Natural killer cell (primary cell): Measurements from ENCODE around the gene SLC25A29. TPM values are rescaled to one million over a fixed set of nuclear protein-coding genes. Genes with fewer than 3 reads are reported as not detected.

Experiments used
- ATAC-seq, 3 donors: fragments of 150-1000 bp in 2 of 3; fragments of 200-7000 bp in 1 of 3; cut with Tn5 transposase; 1 replicate in 1 of 3; 2 replicates in 2 of 3; pipeline ENCODE4 v1.10.0; 2021; ENCODE audit warnings: mild to moderate bottlenecking in 2 of 3, moderate library complexity in 2 of 3
- DNase-seq, 2 donors: peaks; one replicate each; pipeline versions ENCODE4 v3.0.0 to v3.0.0-alpha.2; 2013 to 2021; ENCODE audit warnings: mixed read lengths in 1 of 2
- H3K27ac ChIP-seq: one replicate; pipeline ENCODE4 v1.5.1; 2013; ENCODE audit warnings: mild to moderate bottlenecking, low read length
- H3K27me3 ChIP-seq: one replicate; pipeline ENCODE4 v1.6.1; 2013; ENCODE audit warnings: low read length; ENCODE audit not compliant: control insufficient read depth, insufficient read depth
- H3K36me3 ChIP-seq: one replicate; pipeline ENCODE4 v1.6.1; 2013; ENCODE audit warnings: low read length; ENCODE audit not compliant: control insufficient read depth, insufficient read depth
- H3K4me1 ChIP-seq: one replicate; pipeline ENCODE4 v1.6.1; 2013; ENCODE audit warnings: low read length; ENCODE audit not compliant: control insufficient read depth, insufficient read depth
- H3K4me3 ChIP-seq: one replicate; pipeline ENCODE4 v1.5.1; 2013; ENCODE audit warnings: low read length
- H3K9me3 ChIP-seq: one replicate; pipeline ENCODE4 v1.6.1; 2013; ENCODE audit warnings: low read length; ENCODE audit not compliant: control insufficient read depth, insufficient read depth
- H3K27ac Mint-ChIP-seq, 2 donors: one replicate each; pipeline ENCODE4 v1.8.0; 2022; ENCODE audit warnings: mild to moderate bottlenecking in 2 of 2, mixed read lengths in 2 of 2, moderate library complexity in 1 of 2
- H3K27me3 Mint-ChIP-seq, 2 donors: one replicate each; pipeline ENCODE4 v1.8.0; 2022; ENCODE audit warnings: low read depth in 2 of 2, mixed read lengths in 2 of 2
- H3K36me3 Mint-ChIP-seq: one replicate; pipeline ENCODE4 v1.8.0; 2022; ENCODE audit warnings: mixed read lengths
- H3K4me1 Mint-ChIP-seq, 2 donors: one replicate each; pipeline ENCODE4 v1.8.0; 2022; ENCODE audit warnings: mixed read lengths in 2 of 2
- H3K4me3 Mint-ChIP-seq: one replicate; pipeline ENCODE4 v1.8.0; 2022; ENCODE audit warnings: mild to moderate bottlenecking, moderate library complexity, mixed read lengths
- H3K9me3 Mint-ChIP-seq, 2 donors: one replicate each; pipeline ENCODE4 v1.8.0; 2022; ENCODE audit warnings: mixed read lengths in 2 of 2
- CTCF ChIP-seq: fragments of 200-600 bp; IDR thresholded peaks from one replicate; pipeline ENCODE4 v1.8.0; 2022; ENCODE audit warnings: antibody characterized with exemption
- WGBS: methylation state at CpG from one replicate; pipeline ENCODE4 v1.1.7; 2013; ENCODE audit warnings: missing lambda C conversion rate; ENCODE audit not compliant: insufficient coverage; 5-methylcytosine and 5-hydroxymethylcytosine counted together
- intact Hi-C: fragments of 100-400 bp; cut with micrococcal nuclease; formaldehyde crosslinking; loops from one replicate; pipeline ENCODE4 v1.14.2; 2022
- total RNA-seq, 4 donors: library from RNA; stranded (reverse); fragments of 120-200 nt in 1 of 4; gene quantifications; one replicate each; pipeline versions ENCODE4 v1.2.3 to v1.2.4, GENCODE V29; 2013 to 2022

SLC25A29 gene
- total RNA-seq, 3 donors from 2014 or later (not counting 1 experiment from before 2014, with no cell fraction given) = 8.6 to 80.7 (median 69.3) TPM

DNA sequence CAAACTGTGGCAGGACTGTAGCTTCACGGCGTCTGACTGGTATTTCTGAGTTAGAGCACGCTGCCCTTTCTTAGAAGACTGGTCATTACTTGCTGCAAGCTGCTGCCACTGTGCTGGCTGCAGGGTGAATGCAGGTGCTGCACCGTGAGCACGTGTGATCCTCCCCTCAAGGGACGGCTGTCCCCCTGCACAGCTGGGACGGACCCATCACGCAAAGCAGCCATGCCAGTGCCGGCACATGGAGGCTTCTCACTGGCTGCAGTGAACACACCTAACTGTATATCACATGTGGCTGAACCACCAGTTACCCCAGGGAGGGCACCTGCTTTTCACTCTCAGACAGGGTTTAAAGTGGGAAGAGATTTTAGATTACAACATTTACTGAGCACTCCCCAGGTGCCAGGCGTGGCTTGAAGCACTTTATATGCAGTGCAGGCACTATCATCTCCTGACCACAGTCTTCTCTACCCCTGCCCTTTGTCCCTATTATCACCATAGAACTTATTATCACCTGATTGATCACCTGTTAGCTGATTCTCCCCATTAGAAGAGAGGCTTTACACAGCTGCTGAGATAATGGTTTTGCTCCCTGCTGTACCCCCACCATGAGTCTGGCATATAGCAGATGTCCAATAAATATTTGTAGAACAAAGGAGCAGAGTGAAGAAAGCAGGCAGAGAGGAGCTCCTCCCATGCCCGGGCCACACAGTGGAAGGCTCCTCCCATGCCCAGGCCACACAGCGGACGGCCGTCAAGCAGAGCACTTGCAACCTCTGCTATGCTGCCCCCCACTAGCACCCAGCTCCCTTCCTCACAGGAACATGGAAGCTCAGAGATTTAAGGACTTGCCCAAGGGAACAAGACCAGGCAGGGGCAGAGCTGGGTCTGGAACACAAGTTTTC is 42.8 kb upstream of the SLC25A29 start:
- Histone ChIP-seq H3K27me3 (no peaks in the 10 kb centered on the region), H3K36me3 (peaks cover 46% of the 10 kb centered on the region), H3K4me1 (no peaks in the 10 kb centered on the region), H3K9me3 (no peaks in the 10 kb centered on the region), H3K27ac (no peak overlapping the region), H3K4me3 (no peak overlapping the region)
- WGBS = 93% methylated on average over 14 of the region's 14 CpGs
- no peaks in the 10 kb centered on the region for H3K27me3 Mint-ChIP-seq
- DNase-seq = no peak
- intact Hi-C loops = no loop called here
- TF ChIP-seq CTCF = no peak
- H3K4me3 Mint-ChIP-seq = no peak overlapping the region
- H3K27ac Mint-ChIP-seq = no peak overlapping the region
- H3K4me1 Mint-ChIP-seq = peaks cover 0 to 5% of the 10 kb centered on the region in 2 donors
- H3K36me3 Mint-ChIP-seq = peaks cover 6% of the 10 kb centered on the region
- no peaks in the 10 kb centered on the region for H3K9me3 Mint-ChIP-seq
- ATAC-seq = no peak

GRCh38 chr14:100348253-100348729 is 42.0 kb upstream of the SLC25A29 start:
- Mint-ChIP-seq H3K4me1 (peaks cover 0 to 5% of the 10 kb centered on the region in 2 donors), H3K36me3 (peaks cover 5% of the 10 kb centered on the region), H3K9me3 (no peaks in the 10 kb centered on the region), H3K27ac (no peak overlapping the region), H3K4me3 (no peak overlapping the region), H3K27me3 (no peaks in the 10 kb centered on the region)
- ATAC-seq = no peak
- Histone ChIP-seq H3K4me1 (no peaks in the 10 kb centered on the region), H3K36me3 (peaks cover 40% of the 10 kb centered on the region), H3K9me3 (no peaks in the 10 kb centered on the region), H3K27me3 (no peaks in the 10 kb centered on the region), H3K27ac (no peak overlapping the region), H3K4me3 (no peak overlapping the region)
- DNase-seq = no peak
- TF ChIP-seq CTCF = no peak
- intact Hi-C loops = no loop called here
- WGBS = 95% methylated on average over 12 of the region's 12 CpGs

GRCh38 chr14:100346306-100347091 is 40.3 kb upstream of the SLC25A29 start:
- no peak overlapping the region for H3K27ac Mint-ChIP-seq
- no peaks in the 10 kb centered on the region for H3K9me3 Mint-ChIP-seq
- WGBS = 90% methylated on average over 12 of the region's 12 CpGs
- no peaks in the 10 kb centered on the region for H3K27me3 Mint-ChIP-seq
- Histone ChIP-seq H3K9me3 (no peaks in the 10 kb centered on the region), H3K27me3 (no peaks in the 10 kb centered on the region), H3K27ac (no peak overlapping the region), H3K4me3 (no peak overlapping the region), H3K4me1 (peaks cover 8% of the 10 kb centered on the region), H3K36me3 (peaks cover 32% of the 10 kb centered on the region)
- no peak for ATAC-seq
- no peak for TF ChIP-seq CTCF
- H3K4me1 Mint-ChIP-seq = peaks cover 0 to 5% of the 10 kb centered on the region in 2 donors
- H3K4me3 Mint-ChIP-seq = no peak overlapping the region
- H3K36me3 Mint-ChIP-seq = peaks cover 10% of the 10 kb centered on the region
- intact Hi-C loops = no loop called here
- DNase-seq = no peak
